GM10248 (cell line): ENCODE results near the gene CMIP.
"Not testable (repeated sequence)": the region's sequence is repeated elsewhere in the genome, so short reads cannot be mapped to it uniquely, and the experiment has no call there.

Experiments used
- CTCF ChIA-PET: fragments of 300-600 bp; sonication (Branson Sonifier 250); formaldehyde crosslinking; extraction: SDS; loops from one replicate; lab custom pipeline; 2021; ENCODE audit warnings: antibody characterized with exemption; lab: Yijun Ruan, JAX
- POLR2A ChIA-PET: fragments of 350-650 bp; sonication (Branson Sonifier 250); formaldehyde crosslinking; extraction: SDS; loops from one replicate; lab custom pipeline; 2020; ENCODE audit warnings: antibody characterized with exemption; lab: Yijun Ruan, JAX
- DNase-seq: peaks from one replicate; pipeline ENCODE4 v3.0.0; 2012; ENCODE audit errors: extremely low spot score
- TF ChIP-seq, protein P1 (sequence below): IDR thresholded peaks from 2 replicates; pipeline ENCODE4 v1.5.1; 2012; ENCODE audit warnings: mild to moderate bottlenecking, low read depth; ENCODE audit errors: extremely low read depth, missing control alignments, control extremely low read depth

CMIP gene

DNA sequence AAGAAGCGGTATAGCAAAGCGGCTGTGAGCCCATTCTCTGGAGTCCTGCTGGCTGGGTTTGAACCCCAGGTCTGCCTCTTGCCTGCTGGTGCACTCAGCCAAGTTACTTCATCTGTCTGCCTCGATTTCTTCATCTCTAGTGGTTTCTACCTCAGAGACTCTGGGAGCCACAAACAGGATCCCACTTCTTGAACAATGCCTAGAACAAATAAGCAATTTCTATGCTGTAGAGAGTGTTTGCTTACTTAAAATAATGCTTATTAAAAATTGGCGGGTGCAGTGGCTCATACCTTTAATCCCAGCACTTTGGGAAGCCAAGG, 75.5 kb downstream of the CMIP start:
- ChIA-PET POLR2A (interaction anchor here (1.0 kb wide), 1 partner anchor 39 kb away, joined by 3 read pairs; no protein-coding TSS in a partner anchor), CTCF (no interaction called here)
- DNase-seq = no peak
- TF ChIP-seq, protein P1, sequence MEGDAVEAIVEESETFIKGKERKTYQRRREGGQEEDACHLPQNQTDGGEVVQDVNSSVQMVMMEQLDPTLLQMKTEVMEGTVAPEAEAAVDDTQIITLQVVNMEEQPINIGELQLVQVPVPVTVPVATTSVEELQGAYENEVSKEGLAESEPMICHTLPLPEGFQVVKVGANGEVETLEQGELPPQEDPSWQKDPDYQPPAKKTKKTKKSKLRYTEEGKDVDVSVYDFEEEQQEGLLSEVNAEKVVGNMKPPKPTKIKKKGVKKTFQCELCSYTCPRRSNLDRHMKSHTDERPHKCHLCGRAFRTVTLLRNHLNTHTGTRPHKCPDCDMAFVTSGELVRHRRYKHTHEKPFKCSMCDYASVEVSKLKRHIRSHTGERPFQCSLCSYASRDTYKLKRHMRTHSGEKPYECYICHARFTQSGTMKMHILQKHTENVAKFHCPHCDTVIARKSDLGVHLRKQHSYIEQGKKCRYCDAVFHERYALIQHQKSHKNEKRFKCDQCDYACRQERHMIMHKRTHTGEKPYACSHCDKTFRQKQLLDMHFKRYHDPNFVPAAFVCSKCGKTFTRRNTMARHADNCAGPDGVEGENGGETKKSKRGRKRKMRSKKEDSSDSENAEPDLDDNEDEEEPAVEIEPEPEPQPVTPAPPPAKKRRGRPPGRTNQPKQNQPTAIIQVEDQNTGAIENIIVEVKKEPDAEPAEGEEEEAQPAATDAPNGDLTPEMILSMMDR = no peak

- no peak for DNase-seq
- TF ChIP-seq, protein P1 = no peak
- ChIA-PET POLR2A (interaction anchor here (1.0 kb wide), 1 partner anchor 39 kb away, joined by 3 read pairs; no protein-coding TSS in a partner anchor), CTCF (interaction anchor here (0.9 to 1.7 kb wide), 2 partner anchors 23 to 117 kb away, joined by 3 to 4 read pairs; no protein-coding TSS in a partner anchor)
Measured at GRCh38 chr16:81520560-81521135, 76.0 kb downstream of the CMIP start.

- POLR2A ChIA-PET = no interaction called here
- CTCF ChIA-PET = interaction anchor here (0.8 to 1.7 kb wide), 3 partner anchors 22 to 117 kb away, joined by 3 to 4 read pairs (median 3); no protein-coding TSS in a partner anchor
- peak; percentile 76 for DNase-seq
- TF ChIP-seq, protein P1 = no peak
Measured at GRCh38 chr16:81521141-81521626, 76.6 kb downstream of the CMIP start.

- TF ChIP-seq, protein P1 = no peak
- ChIA-PET CTCF (interaction anchor here (0.8 to 1.7 kb wide), 2 partner anchors 21 to 44 kb away, joined by 3 to 4 read pairs; no protein-coding TSS in a partner anchor), POLR2A (no interaction called here)
- DNase-seq = no peak
Measured at GRCh38 chr16:81522108-81522701, 77.6 kb downstream of the CMIP start.

DNA sequence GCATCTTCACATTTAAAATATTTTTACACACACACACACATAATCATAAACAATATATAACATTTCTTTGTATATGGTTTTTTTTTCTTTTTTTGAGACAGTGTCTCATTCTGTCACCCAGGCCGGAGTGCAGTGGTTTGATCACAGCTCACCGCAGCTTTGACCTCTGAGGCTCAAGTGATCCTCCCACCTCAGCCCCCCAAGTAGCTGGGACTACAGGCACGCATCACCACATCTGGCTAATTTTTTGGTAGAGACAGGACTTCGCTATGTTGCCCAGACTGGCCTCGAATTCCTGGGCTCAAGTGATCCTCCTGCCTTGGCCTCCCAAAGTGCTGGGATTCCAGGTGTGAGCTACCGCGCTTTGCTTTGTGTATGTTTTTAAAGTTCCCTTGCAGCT, 78.2 kb downstream of the CMIP start:
- DNase-seq, POLR2A ChIA-PET: not testable (repeated sequence)
- CTCF ChIA-PET = interaction anchor here (1.3 kb wide), 1 partner anchor 25 kb away, joined by 3 read pairs; no protein-coding TSS in a partner anchor

DNA sequence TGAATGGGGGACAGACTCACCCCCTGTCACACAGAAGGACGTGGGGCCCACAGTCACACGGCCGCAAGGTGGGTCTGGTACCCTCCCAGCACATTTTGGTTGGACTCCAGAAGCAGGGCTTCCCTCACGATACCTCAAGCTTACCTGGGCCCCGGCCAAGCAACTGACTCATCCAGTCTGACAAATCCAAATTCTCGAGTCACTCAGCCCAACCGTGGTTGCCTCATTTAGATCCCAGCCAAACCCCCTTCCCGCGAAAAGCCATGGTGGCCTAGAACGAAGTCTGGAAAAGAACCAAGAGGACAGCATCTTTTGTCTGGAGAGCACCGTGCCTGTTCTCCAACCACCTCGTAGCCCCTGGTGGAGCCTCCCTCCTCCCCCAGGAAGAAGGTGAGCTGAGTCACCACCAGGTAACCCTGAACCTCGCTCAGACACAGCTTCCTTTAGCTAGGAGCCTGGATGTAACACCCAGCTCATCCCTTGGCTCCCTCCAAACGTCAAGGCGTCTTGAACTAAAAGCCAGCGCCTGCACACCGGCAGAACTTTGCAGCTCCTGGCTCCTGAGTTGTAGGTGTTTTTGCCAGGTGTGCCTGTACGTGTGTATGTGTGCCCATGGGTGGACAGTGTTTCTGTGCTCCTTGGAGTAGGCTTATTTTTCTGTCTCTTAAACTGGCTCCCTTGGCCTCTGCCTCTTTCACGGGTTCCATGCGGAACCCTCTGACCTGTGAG, 78.9 kb downstream of the CMIP start:
- ChIA-PET CTCF (interaction anchor here (1.3 to 1.4 kb wide), 2 partner anchors 14 to 24 kb away, joined by 3 read pairs; no protein-coding TSS in a partner anchor), POLR2A (no interaction called here)
- DNase-seq = no peak
- TF ChIP-seq, protein P1 = no peak
